ENCODE results near the gene SIAH2. TPM values are rescaled to one million over a fixed set of nuclear protein-coding genes. Genes with fewer than 3 reads are reported as not detected.

The SIAH2 gene, protein sequence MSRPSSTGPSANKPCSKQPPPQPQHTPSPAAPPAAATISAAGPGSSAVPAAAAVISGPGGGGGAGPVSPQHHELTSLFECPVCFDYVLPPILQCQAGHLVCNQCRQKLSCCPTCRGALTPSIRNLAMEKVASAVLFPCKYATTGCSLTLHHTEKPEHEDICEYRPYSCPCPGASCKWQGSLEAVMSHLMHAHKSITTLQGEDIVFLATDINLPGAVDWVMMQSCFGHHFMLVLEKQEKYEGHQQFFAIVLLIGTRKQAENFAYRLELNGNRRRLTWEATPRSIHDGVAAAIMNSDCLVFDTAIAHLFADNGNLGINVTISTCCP
- 30.2 and 63.8 TPM in 2 replicates for total RNA-seq

DNA sequence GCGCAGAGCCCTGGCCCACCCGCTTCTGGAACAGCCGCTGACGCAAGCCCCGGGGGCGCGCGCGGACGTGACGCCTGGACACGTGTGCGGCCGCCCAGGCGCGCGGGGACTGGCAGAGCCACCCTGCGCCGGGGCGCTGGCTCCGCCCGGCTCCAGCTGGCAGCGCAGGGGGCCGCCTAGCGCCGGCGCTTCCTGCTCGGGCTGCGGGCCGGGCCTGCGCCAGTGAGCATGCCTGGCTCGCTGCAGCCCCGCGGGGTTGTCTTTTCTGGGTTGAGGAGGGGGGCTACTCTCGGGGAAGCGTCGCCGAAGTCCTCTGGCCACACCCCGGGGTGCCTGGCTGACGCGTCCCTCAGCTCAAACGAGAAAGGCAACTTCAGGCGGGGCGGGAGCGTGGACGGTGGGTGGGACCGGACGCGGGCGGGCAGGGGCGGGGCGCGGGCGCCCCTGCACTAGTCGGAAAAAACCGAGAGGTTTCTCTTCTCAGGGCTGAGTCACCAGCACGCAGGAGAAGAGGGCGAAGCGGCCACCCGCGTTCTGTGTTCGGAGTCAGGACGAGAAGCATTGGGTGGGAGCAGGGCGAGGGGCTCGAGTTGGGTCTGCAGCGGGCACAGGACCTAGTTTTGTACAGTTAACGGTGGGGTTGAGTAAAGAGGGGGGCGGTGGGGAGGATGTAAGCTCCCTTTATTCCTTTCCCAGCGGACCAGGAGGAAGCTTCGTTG, at the start of gene SIAH2:
Gene SIAH2 (minus strand): TSS at position 48 of the 719 bp plus-strand sequence. CDS start 320 bp downstream, outside the sequence.
- TF ChIP-seq, protein P1, sequence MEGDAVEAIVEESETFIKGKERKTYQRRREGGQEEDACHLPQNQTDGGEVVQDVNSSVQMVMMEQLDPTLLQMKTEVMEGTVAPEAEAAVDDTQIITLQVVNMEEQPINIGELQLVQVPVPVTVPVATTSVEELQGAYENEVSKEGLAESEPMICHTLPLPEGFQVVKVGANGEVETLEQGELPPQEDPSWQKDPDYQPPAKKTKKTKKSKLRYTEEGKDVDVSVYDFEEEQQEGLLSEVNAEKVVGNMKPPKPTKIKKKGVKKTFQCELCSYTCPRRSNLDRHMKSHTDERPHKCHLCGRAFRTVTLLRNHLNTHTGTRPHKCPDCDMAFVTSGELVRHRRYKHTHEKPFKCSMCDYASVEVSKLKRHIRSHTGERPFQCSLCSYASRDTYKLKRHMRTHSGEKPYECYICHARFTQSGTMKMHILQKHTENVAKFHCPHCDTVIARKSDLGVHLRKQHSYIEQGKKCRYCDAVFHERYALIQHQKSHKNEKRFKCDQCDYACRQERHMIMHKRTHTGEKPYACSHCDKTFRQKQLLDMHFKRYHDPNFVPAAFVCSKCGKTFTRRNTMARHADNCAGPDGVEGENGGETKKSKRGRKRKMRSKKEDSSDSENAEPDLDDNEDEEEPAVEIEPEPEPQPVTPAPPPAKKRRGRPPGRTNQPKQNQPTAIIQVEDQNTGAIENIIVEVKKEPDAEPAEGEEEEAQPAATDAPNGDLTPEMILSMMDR (IDR thresholded peaks at IDR 0.05; ENCODE audit: insufficient read depth, low read depth, low read length) = no peak
- DNase-seq (ENCODE audit: low read depth) = peak; percentile 96
- H3K4me3 ChIP-seq (ENCODE audit: low read depth, low read length) = peak within 1 kb of the TSS; percentile 91

DNA sequence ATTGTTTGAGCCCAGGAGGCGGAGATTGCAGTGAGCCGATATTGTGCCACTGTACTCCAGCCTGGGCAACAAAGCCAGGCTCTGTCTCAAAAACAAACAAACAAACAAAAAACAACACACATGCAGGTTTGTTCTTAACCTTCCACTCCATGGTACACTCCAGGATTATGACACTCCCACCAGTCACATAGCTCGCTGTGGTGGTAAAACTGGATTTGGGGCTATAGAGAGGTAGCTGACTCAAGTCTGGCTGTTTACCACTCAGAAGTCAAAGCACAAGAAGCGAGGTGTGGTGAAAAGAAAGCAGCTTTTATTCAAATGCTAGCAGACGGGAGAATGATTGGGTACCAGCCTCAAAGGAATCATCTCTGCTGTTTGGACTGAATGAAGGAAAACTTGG, 49.0 kb upstream of the SIAH2 start:
- no peak for DNase-seq (ENCODE audit: low read depth)
- TF ChIP-seq, protein P1 (IDR thresholded peaks at IDR 0.05; ENCODE audit: insufficient read depth, low read depth, low read length) = no peak
- H3K4me3 ChIP-seq (ENCODE audit: low read depth, low read length) = no peak overlapping the region

DNA sequence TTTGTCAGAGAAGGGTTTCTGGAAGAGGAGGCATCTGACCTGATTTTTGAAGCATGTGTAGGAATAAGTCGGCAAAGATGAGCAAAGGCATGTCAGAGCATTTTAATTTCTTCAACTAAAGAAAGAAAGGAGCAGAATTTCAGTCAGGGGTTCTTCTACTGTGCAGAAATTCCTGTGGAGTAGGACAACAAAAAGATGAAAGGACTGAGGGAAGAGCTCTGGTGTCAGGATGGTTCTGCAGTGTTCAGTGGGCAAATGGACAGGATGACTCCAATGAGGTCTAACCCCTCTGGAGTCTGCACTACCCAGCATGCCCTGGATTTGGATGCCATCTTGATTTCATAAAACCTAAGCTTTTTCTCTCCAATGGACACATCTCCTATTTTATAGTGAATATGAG, 47.7 kb upstream of the SIAH2 start:
- TF ChIP-seq, protein P1 (IDR thresholded peaks at IDR 0.05; ENCODE audit: insufficient read depth, low read depth, low read length) = no peak
- no peak overlapping the region for H3K4me3 ChIP-seq (ENCODE audit: low read depth, low read length)
- no peak for DNase-seq (ENCODE audit: low read depth)

DNA sequence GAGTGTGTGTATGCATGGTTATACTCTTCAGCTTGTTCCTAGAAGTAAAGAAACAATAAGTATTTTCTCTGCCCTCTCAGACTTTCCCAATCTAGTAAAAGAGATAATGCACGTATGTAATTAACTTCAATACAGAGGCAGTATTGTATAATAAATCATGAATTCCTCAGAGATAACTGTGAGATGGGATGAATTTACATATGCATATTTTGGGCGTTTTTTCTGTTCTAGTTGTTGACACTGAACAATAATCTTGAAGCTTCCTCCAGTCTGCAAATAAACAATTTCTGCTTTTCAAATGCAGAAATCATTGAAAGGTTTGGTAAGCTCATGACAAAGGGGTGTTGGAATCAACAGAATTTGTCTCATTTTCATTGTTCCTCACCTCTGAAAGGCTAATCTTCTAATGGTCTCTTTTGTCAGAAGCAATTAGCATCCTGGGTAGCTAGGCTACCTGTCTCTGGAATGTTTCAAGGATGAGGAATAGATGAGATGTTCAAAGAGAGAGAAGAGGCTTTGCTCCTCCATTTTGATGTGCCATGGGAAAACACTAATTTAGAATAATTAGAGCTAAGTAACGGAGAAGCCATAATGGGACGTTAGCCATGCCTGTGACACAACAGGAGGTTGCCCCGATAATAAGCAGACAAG, 43.3 kb upstream of the SIAH2 start:
- H3K4me3 ChIP-seq (ENCODE audit: low read depth, low read length) = no peak overlapping the region
- DNase-seq (ENCODE audit: low read depth) = no peak
- TF ChIP-seq, protein P1 (IDR thresholded peaks at IDR 0.05; ENCODE audit: insufficient read depth, low read depth, low read length) = no peak

DNA sequence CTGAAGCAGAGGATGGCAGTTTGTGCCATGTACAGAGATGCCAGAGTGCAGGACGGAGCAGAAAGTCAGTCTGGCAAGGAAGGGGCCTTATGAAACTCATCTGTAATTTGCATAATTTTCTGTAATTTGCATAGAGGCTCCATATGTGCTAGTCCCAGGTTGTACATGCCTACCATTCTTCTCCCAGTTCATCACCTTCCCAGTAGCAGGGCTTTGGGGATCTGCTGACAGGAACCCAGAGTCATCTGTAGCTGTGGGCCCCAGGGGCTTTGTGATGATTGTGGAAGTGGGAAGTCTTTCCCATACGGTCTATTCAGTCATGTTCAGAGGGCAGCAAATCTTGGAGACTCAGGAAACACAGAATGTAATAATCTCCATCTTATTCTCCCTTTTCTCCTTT, 42.4 kb upstream of the SIAH2 start:
- no peak overlapping the region for H3K4me3 ChIP-seq (ENCODE audit: low read depth, low read length)
- DNase-seq (ENCODE audit: low read depth) = no peak
- TF ChIP-seq, protein P1 (IDR thresholded peaks at IDR 0.05; ENCODE audit: insufficient read depth, low read depth, low read length) = no peak

DNA sequence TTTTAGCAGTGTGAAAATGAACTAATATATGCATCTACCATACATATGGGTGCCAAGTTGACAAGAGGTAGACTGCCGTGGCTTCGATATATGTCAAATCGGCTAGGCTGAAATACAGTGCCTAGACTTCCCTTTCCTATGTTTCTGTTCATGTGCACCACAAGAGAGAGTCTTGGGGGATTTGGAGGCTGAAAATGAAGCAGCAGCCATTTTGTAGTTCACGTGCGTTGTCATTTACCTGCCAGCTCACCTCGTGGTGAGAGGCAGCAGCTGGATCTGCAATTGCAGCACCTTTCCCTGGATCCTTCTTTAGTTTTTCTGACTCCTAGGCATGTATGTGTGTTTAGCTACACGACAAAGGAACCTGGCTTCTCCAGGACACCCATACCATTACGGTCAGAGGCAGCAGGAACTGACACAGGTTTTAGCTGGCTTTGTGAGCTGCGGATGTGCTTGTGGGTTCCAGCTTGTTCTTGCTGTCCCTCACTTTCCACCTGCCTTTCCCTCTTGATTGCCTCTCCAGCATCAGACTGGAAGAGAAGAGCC, 40.5 kb upstream of the SIAH2 start:
- no peak for DNase-seq (ENCODE audit: low read depth)
- TF ChIP-seq, protein P1 (IDR thresholded peaks at IDR 0.05; ENCODE audit: insufficient read depth, low read depth, low read length) = no peak
- no peak overlapping the region for H3K4me3 ChIP-seq (ENCODE audit: low read depth, low read length)
